Measurements from ENCODE around the gene RFPL1.

DNA sequence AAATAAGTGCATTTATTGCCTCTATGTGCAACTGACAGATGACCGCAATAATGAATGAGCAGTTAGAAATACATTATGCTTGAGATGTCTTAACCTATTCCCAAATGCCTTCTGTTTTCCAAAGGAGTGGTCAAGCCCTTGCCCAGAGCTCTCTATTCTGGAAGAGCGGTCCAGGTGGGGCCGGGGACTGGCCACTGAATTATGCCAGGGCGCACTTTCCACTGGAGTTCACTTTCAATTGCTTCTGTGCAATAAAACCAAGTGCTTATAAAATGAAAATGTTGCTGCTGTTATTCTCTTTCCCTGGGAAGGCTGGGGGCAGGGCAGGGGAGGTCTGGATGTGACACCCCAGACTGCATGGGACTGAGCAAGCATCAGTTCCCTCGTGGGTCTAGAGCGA lies 52.6 kb downstream of the RFPL1 start:
- TF ChIP-seq CTCF (conservative IDR thresholded peaks at IDR 0.05 in 1 of 2, IDR thresholded peaks at IDR 0.05 in 1 of 2; ENCODE audit: extremely low read depth in 1 of 2, insufficient read depth in 1 of 2, low read depth in 1 of 2, low read length in 2 of 2): no peak
- TF ChIP-seq EZH2 (IDR thresholded peaks at IDR 0.05; ENCODE audit: borderline replicate concordance, low read length): no peak
